HG02588 (cell line): Measurements from ENCODE around the gene LTBR.
"Not testable (repeated sequence)": the region's sequence is repeated elsewhere in the genome, so short reads cannot be mapped to it uniquely, and the experiment has no call there.

Source experiments
- ATAC-seq: cut with Tn5 transposase; IDR thresholded peaks from one replicate; pipeline ENCODE4 v1.9.1; 2021; ENCODE audit warnings: mild to moderate bottlenecking, moderate library complexity; ENCODE audit not compliant: unreplicated experiment

Gene LTBR

GRCh38 chr12:6423267-6424007, 39.5 kb downstream of the LTBR start:
- ATAC-seq, result no peak

GRCh38 chr12:6424008-6424347, 40.0 kb downstream of the LTBR start:
- no peak for ATAC-seq

GRCh38 chr12:6424866-6425265, 40.9 kb downstream of the LTBR start:
- ATAC-seq, result no peak

- no peak for ATAC-seq
These were observed 41.9 kb downstream of the LTBR start for GRCh38 chr12:6425590-6426531.

DNA sequence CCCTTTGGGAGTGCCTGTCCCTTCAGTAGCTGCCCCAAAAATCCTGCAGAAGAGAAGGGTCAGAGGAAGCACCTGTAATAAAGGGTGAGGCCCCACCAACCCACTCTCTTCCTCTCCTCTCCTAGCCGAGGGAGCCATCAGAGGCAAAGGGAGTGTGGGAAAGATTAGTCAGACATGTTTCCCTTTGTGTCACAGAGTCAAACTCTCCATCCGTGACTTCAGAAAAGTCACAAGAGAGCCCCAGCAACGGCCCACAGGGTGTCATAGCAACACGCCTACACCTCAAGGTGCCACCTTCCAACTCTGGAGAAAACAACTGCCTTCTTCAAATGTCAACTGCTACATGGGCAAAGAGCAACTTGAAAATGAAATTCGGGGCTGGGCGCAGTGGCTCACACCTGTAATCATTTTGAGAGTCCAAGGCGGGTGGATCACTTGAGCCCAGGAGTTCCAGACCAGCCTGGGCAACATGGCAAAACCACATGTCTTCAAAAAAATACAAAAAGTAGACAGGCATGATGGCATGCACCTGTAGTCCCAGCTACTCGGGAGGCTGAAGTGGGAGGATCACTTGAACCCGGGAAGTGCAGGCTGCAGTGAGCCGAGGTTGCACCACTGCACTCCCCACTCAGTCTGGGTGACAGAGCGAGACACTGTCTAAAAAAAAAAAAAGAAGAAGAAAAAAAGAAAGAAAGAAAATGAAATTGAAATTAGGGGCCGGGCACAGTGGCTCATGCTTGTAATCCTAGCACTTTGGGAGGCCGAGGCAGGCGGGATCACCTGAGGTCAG, 43.1 kb downstream of the LTBR start:
- peak; percentile 65 for ATAC-seq

GRCh38 chr12:6427796-6428195, 43.8 kb downstream of the LTBR start:
- not testable (repeated sequence) for ATAC-seq

GRCh38 chr12:6428326-6428725, 44.4 kb downstream of the LTBR start:
- ATAC-seq, result no peak

DNA sequence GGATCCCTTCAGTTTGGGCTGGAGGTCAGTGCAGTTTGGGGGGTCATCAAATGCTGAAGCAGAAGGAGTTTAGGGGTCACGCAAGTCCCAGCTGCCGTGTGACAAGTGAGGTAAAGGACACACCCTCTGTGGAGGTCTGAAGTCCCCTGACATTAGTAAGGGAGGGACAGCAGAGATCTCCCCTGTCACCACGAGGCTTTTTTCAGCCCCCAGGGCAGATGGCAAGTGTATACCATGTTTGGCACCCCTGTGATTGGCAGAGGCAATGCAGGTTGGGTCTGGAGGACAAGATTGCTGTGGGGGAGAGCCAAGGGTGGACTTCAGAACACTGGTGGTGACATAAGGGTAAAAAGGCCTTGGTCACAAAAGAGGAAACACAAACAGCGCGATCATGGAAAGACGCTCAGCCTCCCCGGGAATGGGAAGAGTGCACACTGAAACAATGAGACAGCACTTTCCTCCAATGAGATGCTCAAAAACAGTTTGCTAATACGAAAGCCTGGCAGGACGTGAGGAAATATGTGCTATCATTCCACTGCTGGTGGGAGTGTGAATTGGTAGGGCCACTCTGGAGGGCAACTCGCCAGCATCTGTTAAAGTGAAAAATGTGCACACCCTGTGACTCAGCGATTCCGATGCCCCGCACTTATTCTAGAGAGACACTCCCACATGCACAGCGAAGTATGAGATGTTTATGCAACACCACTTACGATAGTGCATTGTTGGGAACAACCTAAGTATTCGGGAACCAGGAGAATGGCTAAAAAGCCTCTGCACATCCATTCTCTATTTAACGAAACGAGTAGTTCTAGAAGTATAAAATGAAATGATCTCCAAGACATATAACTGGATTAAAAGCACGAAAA, 46.4 kb downstream of the LTBR start:
- no peak for ATAC-seq

DNA sequence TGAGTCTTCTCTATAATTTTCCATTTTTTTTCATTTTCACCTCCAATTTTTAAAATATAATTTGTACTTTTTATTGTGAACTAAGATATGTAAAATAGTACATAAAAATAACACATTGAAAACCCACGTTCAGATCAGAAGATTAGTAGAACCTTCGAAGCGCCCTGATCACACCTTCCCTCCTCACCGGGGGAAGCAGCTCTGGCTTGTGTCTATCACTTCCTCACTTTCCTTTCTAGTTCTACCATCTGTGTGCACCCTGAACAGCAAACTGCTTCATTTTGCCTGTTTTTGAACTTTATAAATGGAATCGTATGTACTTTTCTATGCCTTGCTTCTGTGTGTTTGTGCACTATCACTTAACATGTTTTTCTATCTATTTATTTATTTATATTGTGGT, 49.0 kb downstream of the LTBR start:
- no peak for ATAC-seq

- ATAC-seq, result no peak
These were observed 50.5 kb downstream of the LTBR start for GRCh38 chr12:6434205-6435140.

DNA sequence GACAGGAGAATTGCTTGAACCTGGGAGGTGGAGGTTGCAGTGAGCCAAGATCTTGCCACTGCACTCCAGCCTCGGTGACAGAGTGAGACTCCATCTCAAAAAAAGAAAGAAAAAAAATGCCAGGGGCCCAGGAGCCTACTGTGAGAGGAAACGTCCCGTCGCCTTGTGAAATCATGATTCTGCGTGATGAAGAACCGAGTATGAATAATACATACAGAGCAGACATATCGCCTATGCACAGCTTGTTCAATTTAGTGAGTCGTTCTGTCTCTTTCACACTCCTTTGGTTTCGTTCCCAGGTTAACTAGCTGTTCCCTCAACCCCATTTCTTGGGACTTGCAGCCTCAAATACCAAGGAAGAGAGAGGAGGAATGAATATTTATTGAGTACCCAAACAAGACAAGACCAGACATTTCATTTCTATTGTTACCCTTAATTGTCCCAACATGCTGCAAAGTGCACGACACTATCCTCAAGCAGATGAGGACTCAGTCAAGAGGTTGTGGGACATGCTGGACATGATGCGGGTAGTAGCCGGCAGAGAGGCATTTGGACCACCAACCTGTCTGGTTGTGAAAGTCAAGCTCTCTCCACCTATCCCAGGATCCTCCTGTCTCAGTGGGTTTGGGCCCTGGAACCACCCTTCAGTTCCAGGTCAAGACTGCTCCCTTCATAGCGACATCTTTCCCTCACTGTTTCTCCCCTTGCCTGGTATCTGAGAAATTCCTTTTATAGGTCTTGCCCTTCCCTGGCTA, 52.2 kb downstream of the LTBR start:
- no peak for ATAC-seq

GRCh38 chr12:6437586-6437985, 53.6 kb downstream of the LTBR start:
- ATAC-seq, result no peak

DNA sequence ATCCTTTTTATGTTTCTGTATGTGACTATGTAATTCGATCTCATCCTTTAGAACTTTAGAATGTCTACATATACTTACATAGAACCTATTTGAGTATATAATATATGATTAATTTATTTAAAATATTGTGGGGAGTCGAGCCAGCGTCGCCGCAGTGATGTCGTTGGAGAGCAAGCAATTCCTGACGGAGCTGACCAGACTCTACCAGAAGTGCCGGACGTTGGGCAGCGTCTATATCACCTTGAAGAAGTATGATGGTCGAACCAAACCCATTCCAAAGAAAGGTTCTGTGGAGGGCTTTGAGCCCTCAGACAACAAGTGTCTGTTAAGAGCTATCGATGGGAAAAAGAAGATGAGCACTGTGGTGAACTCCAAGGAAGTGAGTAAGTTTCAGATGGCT, 54.4 kb downstream of the LTBR start:
- ATAC-seq, result no peak

- no peak for ATAC-seq
These were observed 56.4 kb downstream of the LTBR start for GRCh38 chr12:6440391-6440790.
